Neural progenitor cell (in vitro differentiated cells): Measurements from ENCODE around the gene GGA1. TPM values are rescaled to one million over a fixed set of nuclear protein-coding genes. Genes with fewer than 3 reads are reported as not detected.

Experiments used
- DNase-seq: peaks from one replicate; pipeline ENCODE4 v3.0.0-alpha.2; 2016; ENCODE audit warnings: low spot score
- H2AFZ ChIP-seq: fragments of 200-600 bp; sonication (generic); replicated peaks from 2 replicates; pipeline ENCODE4 v1.6.1; 2016; ENCODE audit warnings: antibody characterized with exemption
- H3F3A ChIP-seq: fragments of 200-600 bp; sonication (generic); 2 replicates; pipeline ENCODE4 v1.6.1; 2016; ENCODE audit warnings: antibody characterized with exemption, low read depth
- H3K27ac ChIP-seq: fragments of 200-600 bp; sonication (generic); 2 replicates; pipeline ENCODE4 v1.5.1; 2016; ENCODE audit warnings: mild to moderate bottlenecking
- H3K27me3 ChIP-seq: fragments of 200-600 bp; sonication (generic); 2 replicates; pipeline ENCODE4 v1.6.1; 2016; ENCODE audit warnings: mild to moderate bottlenecking, moderate library complexity
- H3K36me3 ChIP-seq: fragments of 200-600 bp; sonication (generic); 2 replicates; pipeline ENCODE4 v1.5.1; 2016
- H3K4me1 ChIP-seq: fragments of 200-600 bp; sonication (generic); 2 replicates; pipeline ENCODE4 v1.6.1; 2016; ENCODE audit warnings: mixed run types
- H3K4me2 ChIP-seq: fragments of 200-600 bp; sonication (generic); 2 replicates; pipeline ENCODE4 v1.6.1; 2016
- H3K4me3 ChIP-seq: fragments of 200-600 bp; sonication (generic); 2 replicates; pipeline ENCODE4 v1.5.1; 2016
- H3K79me2 ChIP-seq: fragments of 200-600 bp; sonication (generic); 2 replicates; pipeline ENCODE4 v1.6.1; 2016; ENCODE audit warnings: low read depth
- H3K9ac ChIP-seq: fragments of 200-600 bp; sonication (generic); 2 replicates; pipeline ENCODE4 v1.6.1; 2016
- H3K9me3 ChIP-seq: fragments of 200-600 bp; sonication (generic); 2 replicates; pipeline ENCODE4 v1.5.1; 2016; ENCODE audit warnings: low read depth
- H4K20me1 ChIP-seq: fragments of 200-600 bp; sonication (generic); 2 replicates; pipeline ENCODE4 v1.6.1; 2016; ENCODE audit warnings: low read depth
- H3K27ac Mint-ChIP-seq: 3 replicates; pipeline ENCODE4 v1.8.0; 2021; ENCODE audit warnings: mixed read lengths
- H3K27me3 Mint-ChIP-seq: 2 replicates; pipeline ENCODE4 v1.8.0; 2022; ENCODE audit warnings: low read depth, mild to moderate bottlenecking, inconsistent platforms, moderate library complexity, mixed read lengths; ENCODE audit not compliant: insufficient read depth
- H3K36me3 Mint-ChIP-seq: 3 replicates; pipeline ENCODE4 v1.8.0; 2021; ENCODE audit warnings: mixed read lengths
- H3K4me1 Mint-ChIP-seq: 3 replicates; pipeline ENCODE4 v1.8.0; 2021; ENCODE audit warnings: mixed read lengths
- H3K4me3 Mint-ChIP-seq: 3 replicates; pipeline ENCODE4 v1.8.0; 2021; ENCODE audit warnings: mild to moderate bottlenecking, moderate library complexity, mixed read lengths
- H3K9me3 Mint-ChIP-seq: 3 replicates; pipeline ENCODE4 v1.8.0; 2020; ENCODE audit warnings: mixed read lengths
- CTCF ChIP-seq: fragments of 200-600 bp; sonication (generic); IDR thresholded peaks from 2 replicates; pipeline ENCODE4 v1.5.1; 2017; ENCODE audit warnings: antibody characterized with exemption, mild to moderate bottlenecking
- EZH2 ChIP-seq: fragments of 200-600 bp; sonication (generic); IDR thresholded peaks from 2 replicates; pipeline ENCODE4 v1.6.1; 2017; ENCODE audit warnings: antibody characterized with exemption, mild to moderate bottlenecking, moderate library complexity
- EZH2phosphoT487 ChIP-seq: fragments of 200-600 bp; sonication (generic); IDR thresholded peaks from 2 replicates; pipeline ENCODE4 v1.6.1; 2017; ENCODE audit warnings: antibody characterized with exemption
- total RNA-seq: library from RNA; depleted of rRNA; stranded (reverse); fragments of >200 nt; gene quantifications from 2 replicates; pipeline ENCODE4 v1.2.3, GENCODE V29; 2015; ENCODE audit warnings: low replicate concordance

The GGA1 gene
- total RNA-seq, 1 donor from 2014 or later = 62.3 TPM

- no peak overlapping the region for H3K27ac Mint-ChIP-seq
- no peak for TF ChIP-seq EZH2
- no peak for TF ChIP-seq CTCF
- no peak for TF ChIP-seq EZH2phosphoT487
- peaks cover 35% of the 10 kb centered on the region for H3K27me3 ChIP-seq
- peaks cover 5% of the 10 kb centered on the region for H3K27me3 Mint-ChIP-seq
- DNase-seq = peak; percentile 59
- peak overlapping the region; percentile 97 for H3K4me2 ChIP-seq
- no peak overlapping the region for H3K9ac ChIP-seq
- no peaks in the 10 kb centered on the region for H3K9me3 ChIP-seq
- peaks cover 26% of the 10 kb centered on the region for H3F3A ChIP-seq
- peaks cover 40% of the 10 kb centered on the region for H3K4me1 Mint-ChIP-seq
- H3K4me3 Mint-ChIP-seq = peak overlapping the region; percentile 87
- H3K36me3 Mint-ChIP-seq = no peaks in the 10 kb centered on the region
- no peaks in the 10 kb centered on the region for H3K79me2 ChIP-seq
- peaks cover 29% of the 10 kb centered on the region for H3K4me1 ChIP-seq
- peak overlapping the region; percentile 59 for H3K4me3 ChIP-seq
- H2AFZ ChIP-seq = peak overlapping the region; percentile 92
- H3K9me3 Mint-ChIP-seq = no peaks in the 10 kb centered on the region
- no peaks in the 10 kb centered on the region for H3K36me3 ChIP-seq
- H3K27ac ChIP-seq = no peak overlapping the region
- no peaks in the 10 kb centered on the region for H4K20me1 ChIP-seq
Observed at GRCh38 chr22:37560608-37561211, 47.9 kb upstream of the GGA1 start.

GRCh38 chr22:37561212-37562048 lies 47.2 kb upstream of the GGA1 start:
- no peak overlapping the region for H3K27ac ChIP-seq
- peaks cover 26% of the 10 kb centered on the region for H3F3A ChIP-seq
- peak overlapping the region; percentile 92 for H2AFZ ChIP-seq
- peak overlapping the region; percentile 97 for H3K4me2 ChIP-seq
- no peaks in the 10 kb centered on the region for H3K9me3 ChIP-seq
- Mint-ChIP-seq H3K4me3 (peak overlapping the region; percentile 87), H3K27me3 (peaks cover 5% of the 10 kb centered on the region), H3K9me3 (no peaks in the 10 kb centered on the region), H3K27ac (peak overlapping the region; percentile 78), H3K36me3 (peaks cover 2% of the 10 kb centered on the region), H3K4me1 (peaks cover 36% of the 10 kb centered on the region)
- H3K79me2 ChIP-seq = no peaks in the 10 kb centered on the region
- H3K4me3 ChIP-seq = peak overlapping the region; percentile 59
- no peak overlapping the region for H3K9ac ChIP-seq
- DNase-seq = peak; percentile 87
- H4K20me1 ChIP-seq = no peaks in the 10 kb centered on the region
- H3K27me3 ChIP-seq = peaks cover 35% of the 10 kb centered on the region
- peaks cover 24% of the 10 kb centered on the region for H3K4me1 ChIP-seq
- TF ChIP-seq CTCF (peak; percentile 85), EZH2 (peak; percentile 96), EZH2phosphoT487 (peak; percentile 94)
- H3K36me3 ChIP-seq = no peaks in the 10 kb centered on the region

- Histone ChIP-seq H3K36me3 (no peaks in the 10 kb centered on the region), H3F3A (peaks cover 26% of the 10 kb centered on the region), H3K27ac (no peak overlapping the region), H3K4me2 (no peak overlapping the region), H3K4me3 (no peak overlapping the region), H3K27me3 (peaks cover 35% of the 10 kb centered on the region), H2AFZ (no peak overlapping the region), H3K79me2 (no peaks in the 10 kb centered on the region), H3K4me1 (peaks cover 16% of the 10 kb centered on the region), H4K20me1 (no peaks in the 10 kb centered on the region), H3K9me3 (no peaks in the 10 kb centered on the region), H3K9ac (no peak overlapping the region)
- Mint-ChIP-seq H3K9me3 (no peaks in the 10 kb centered on the region), H3K27me3 (peaks cover 5% of the 10 kb centered on the region), H3K4me3 (peak overlapping the region; percentile 87), H3K36me3 (peaks cover 2% of the 10 kb centered on the region), H3K4me1 (peaks cover 30% of the 10 kb centered on the region), H3K27ac (peak overlapping the region; percentile 78)
- no peak for DNase-seq
- TF ChIP-seq EZH2 (no peak), EZH2phosphoT487 (no peak), CTCF (no peak)
Observed at GRCh38 chr22:37562049-37562875, 46.4 kb upstream of the GGA1 start.
